Body of pancreas (tissue), 4 donors: ENCODE data around the gene C2orf80.

Experiments
- POLR2A ChIP-seq, 3 donors: fragments of 450-650 bp; IDR thresholded peaks; one replicate each; pipeline ENCODE4 v1.6.1; 2016; ENCODE audit warnings: antibody characterized with exemption in 3 of 3, mild to moderate bottlenecking in 2 of 3
- TF ChIP-seq, protein P1 (sequence below), 7 experiments: fragments of 450-650 bp in 4 of 7; fragments of 200-600 bp in 3 of 7; sonication (generic) in 3 of 7; IDR thresholded peaks; one replicate each; pipeline ENCODE4 v1.5.1; 2016 to 2019; ENCODE audit warnings: antibody characterized with exemption in 7 of 7

DNA sequence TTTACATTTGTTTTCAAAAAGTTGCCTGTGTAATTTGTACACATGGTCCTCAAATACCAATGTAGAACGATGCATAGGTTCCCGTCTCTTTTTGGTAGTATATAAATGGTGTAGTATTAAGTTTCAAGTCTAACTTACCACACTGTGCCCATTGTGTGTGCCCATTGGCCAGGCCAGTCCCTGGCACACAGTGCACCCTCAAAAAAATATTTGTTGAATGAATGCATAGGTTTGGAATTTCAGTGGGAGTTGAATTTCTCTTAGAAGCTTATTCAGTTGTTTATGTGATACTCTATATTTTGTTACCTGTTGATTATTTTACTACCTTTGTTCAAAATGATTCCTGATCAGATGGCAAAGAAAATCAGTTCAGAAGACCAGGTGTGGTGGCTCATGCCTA lies 35.0 kb upstream of the C2orf80 start:
- TF ChIP-seq, protein P1, sequence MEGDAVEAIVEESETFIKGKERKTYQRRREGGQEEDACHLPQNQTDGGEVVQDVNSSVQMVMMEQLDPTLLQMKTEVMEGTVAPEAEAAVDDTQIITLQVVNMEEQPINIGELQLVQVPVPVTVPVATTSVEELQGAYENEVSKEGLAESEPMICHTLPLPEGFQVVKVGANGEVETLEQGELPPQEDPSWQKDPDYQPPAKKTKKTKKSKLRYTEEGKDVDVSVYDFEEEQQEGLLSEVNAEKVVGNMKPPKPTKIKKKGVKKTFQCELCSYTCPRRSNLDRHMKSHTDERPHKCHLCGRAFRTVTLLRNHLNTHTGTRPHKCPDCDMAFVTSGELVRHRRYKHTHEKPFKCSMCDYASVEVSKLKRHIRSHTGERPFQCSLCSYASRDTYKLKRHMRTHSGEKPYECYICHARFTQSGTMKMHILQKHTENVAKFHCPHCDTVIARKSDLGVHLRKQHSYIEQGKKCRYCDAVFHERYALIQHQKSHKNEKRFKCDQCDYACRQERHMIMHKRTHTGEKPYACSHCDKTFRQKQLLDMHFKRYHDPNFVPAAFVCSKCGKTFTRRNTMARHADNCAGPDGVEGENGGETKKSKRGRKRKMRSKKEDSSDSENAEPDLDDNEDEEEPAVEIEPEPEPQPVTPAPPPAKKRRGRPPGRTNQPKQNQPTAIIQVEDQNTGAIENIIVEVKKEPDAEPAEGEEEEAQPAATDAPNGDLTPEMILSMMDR (IDR thresholded peaks at IDR 0.05): no peak
- TF ChIP-seq POLR2A (IDR thresholded peaks at IDR 0.05): no peak
